ENCODE results near the gene TBCCD1.
"Not testable (repeated sequence)": the region's sequence is repeated elsewhere in the genome, so short reads cannot be mapped to it uniquely, and the experiment has no call there.

The TBCCD1 gene

DNA sequence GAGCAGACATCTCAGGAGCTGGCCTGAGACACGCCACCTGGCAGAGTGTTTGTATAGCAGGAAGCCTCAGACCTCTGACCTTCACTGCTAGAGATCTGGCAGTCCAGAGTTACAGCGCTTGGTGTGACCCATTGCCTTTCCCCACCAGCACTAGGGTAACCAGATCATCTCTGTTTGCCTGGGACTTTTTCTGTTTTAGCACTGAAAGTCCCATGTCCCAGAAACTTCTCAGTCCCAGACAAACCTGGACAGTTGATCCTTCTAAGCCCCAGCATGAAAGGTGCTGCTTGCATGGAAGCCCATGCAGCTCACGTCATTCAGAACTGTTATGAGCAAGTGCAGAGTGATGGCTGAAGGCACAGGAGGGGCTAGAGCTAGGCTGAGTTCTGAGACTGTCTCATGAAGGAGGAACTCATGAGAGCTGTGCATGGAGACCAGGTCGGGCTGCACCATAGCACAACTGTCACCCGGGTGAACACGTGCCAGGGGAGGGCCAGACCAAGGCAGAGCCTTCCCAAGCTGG lies 27.5 kb upstream of the TBCCD1 start:
- DNase-seq, result no peak

- DNase-seq, result no peak
These were observed 26.7 kb upstream of the TBCCD1 start for GRCh38 chr3:186593862-186594261.

DNA sequence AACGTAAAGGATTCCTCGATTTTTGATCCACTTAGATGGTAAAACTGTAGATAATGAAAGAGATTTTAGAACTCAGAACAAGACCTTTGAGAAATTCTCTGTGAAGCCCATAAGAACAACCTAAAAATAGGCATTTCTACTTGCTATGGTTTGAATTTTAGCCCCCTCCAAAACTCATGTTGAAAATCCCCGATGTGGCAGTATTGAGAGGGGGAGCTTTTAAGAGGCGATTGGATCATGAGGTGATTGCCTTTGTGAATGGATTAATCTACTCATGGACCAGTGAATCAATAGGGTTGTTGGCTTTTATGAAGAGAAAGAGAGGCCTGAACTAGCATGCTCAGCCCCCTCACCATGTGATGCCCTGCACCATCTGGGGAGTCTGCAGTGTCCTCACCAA lies 25.5 kb upstream of the TBCCD1 start:
- DNase-seq, result no peak

GRCh38 chr3:186590580-186591295 lies 23.6 kb upstream of the TBCCD1 start:
- DNase-seq, result no peak

GRCh38 chr3:186589856-186590579 lies 22.9 kb upstream of the TBCCD1 start:
- DNase-seq, result no peak

DNA sequence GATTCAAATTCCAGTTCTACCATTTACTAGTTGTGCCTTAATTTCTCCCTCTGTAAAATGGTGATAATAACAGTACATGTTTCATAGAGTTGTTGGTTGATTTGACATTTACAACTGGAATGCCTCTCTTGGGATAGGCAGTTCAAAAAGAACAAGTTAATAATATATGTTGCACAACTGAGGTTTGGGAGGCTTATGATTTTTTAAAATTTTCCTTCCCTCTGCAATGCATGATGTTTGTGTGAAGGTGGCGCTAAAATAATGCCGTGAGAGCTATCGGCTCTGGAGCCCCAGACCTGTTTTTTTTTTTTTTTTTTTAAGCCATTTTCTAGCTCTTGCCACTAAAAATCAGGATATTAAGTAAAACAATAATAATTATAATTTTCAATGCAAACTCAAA lies 22.0 kb upstream of the TBCCD1 start:
- DNase-seq, result no peak

- no peak for DNase-seq
These were observed 21.5 kb upstream of the TBCCD1 start for GRCh38 chr3:186588632-186589031.

DNA sequence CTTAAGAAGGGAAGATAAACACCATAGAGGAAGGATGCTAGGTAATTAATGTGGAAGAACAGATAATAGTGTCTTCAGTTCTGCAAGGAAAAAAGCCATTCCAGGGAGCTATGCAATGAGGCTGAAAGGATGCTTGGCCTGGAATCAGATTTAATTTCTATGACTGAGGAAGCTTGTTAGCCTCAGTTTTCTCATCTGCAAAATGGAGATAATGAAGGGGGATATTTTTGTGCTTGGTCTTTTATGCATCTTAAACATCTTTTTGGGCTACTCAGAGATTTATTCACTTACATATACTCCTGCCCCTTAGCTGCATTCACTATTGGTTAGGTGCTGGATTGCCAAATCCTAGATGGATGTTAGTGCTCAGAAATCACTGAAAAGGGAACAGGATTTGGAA lies 20.0 kb upstream of the TBCCD1 start:
- DNase-seq, result no peak

GRCh38 chr3:186586245-186586644 lies 19.1 kb upstream of the TBCCD1 start:
- not testable (repeated sequence) for DNase-seq

- no peak for DNase-seq
These were observed 16.7 kb upstream of the TBCCD1 start for GRCh38 chr3:186583831-186584230.

DNA sequence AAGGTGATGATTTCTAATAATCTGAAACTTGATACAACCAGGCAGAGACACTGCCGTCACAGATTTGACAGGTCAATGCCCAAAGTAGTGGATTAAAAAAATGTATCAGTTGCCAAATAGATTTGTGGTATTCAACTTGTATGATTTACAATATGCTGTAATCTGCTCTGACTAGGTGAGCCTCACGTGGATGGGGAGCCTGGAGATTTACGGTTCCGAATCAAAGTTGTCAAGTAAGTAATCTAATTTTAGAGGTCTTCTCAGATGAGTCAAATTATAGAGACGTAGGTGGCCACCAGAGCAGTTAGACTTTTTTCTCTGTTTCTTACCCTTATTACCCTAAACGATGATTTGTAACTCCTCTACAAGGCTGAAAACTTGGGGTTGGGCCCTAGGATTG lies 15.4 kb upstream of the TBCCD1 start:
- no peak for DNase-seq

GRCh38 chr3:186580785-186581184 lies 13.6 kb upstream of the TBCCD1 start:
- DNase-seq, result no peak

GRCh38 chr3:186577521-186577920 lies 10.4 kb upstream of the TBCCD1 start:
- no peak for DNase-seq

DNA sequence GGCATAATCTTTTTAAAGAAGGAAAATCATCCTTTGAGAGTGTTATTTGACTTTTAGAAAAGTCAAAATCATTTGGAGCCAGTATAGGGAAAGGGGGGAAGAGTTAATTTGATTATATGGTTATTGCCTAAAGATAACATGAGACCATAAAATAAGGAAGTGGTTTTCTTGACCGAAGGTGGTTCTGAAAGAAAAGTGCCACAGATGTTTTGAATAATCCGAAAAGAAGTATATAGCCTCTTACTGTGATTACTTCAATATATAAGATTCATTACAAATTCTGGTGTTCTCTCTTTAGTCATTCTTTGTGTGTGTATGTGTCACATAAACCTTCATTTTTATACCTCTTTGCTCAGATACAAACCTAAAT lies 4.5 kb upstream of the TBCCD1 start:
- DNase-seq, result no peak

DNA sequence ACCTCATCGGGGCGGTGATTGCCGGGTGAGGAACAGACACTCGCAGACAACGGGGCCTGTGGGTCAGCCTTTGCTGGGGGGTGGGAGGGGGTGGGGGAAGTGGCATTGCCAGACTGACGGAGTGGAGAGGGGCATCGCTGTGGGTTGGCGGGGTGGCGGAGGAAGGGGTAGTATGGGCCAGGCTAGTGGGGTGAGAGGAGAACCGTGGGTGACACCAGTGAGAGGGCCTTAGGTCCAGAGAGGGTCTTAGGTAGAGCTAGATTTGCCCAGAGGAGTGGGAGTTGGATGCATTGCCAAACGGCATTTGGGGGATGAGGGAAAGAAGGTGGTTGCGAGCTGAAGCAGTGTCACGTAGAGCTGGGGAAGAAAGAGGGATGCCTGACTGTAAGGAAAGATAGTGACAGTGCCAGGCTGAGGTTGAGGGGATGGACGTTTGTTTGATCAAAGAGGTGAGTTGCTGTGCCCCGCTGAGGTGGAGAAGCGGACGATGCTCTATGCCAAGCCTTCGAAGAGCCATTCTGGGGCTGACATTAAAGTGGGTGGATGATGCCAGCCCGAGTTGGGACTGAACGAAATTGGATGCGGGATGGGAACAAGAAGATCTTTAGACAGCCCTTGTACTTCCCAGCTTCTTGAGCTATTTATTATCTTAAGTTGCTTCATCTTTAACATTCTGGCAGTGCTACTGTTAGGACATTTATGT lies 4.0 kb upstream of the TBCCD1 start:
- DNase-seq, result no peak

- DNase-seq, result peak; percentile 92
These were observed 3.2 kb upstream of the TBCCD1 start, which contains the start of gene DNAJB11 for GRCh38 chr3:186570096-186570940. Gene DNAJB11, plus strand, starts transcription at chr3:186570720. Its CDS starts 178 bp downstream, at chr3:186570898.

DNA sequence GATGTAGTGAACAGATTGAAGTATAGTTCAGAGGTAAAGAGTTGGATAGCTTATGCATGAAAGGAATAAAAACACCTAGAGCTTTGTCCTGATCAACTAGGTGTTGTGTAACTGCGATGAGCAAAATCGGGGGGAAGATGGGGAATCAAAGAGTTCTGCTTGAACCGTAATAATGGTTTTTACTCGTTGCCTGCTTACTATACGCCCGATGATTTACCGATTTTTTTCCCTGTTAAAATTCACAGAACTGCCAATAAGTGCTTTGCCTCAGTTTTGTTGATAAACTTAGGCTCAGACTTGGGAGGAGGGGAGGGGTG lies 2.6 kb upstream of the TBCCD1 start:
- no peak for DNase-seq

DNA sequence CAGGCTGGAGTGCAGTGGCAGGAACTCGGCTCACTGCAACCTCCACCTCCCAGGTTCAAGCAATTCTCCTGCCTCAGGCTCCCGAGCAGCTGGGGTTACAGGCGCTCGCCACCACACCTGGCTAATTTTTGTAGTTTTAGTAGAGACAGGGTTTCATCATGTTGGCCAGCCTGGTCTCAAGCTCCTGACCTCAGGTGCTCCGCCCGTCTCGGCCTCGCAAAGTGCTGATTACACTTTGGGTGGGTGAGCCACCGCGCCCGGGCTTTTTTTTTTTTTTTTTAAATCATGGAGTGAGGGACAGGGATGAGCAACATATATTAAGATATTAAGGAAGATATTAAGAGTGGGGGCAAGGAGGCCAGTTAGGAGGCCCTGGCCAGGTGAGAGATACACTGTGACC lies 2.2 kb upstream of the TBCCD1 start:
- not testable (repeated sequence) for DNase-seq

- DNase-seq, result no peak
These were observed 417 bp downstream of the TBCCD1 start for GRCh38 chr3:186566772-186567071.

- DNase-seq, result no peak
These were observed 2.6 kb downstream of the TBCCD1 start for GRCh38 chr3:186564586-186564985.

DNA sequence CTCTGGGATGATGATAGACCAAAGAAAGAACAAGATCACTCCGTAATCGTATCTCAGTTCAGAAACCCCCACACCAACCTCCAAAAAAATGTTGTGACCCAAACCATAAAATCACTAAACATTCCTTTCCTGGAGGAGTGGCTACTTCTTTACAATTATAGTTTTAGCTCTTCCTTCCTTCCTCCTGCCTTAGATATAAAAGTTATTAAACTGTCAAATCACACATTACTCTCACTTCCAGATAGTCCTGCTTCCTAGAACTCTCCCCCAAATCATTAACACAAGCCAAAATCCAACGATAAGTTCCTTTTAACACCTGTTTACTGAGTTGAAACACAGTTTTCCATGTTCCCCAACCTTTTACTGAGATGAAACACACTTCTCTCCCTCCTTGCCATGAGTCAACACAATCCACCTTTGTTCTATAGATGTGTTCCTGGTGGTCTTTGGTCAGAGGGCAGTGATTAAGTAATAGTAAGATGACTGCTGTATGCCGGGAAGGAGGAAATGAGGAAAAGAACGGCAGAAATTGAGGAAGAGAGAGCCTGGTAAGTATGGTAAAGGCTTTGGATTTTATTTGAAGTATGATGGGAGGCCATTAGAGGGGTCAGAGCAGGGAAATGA lies 14.6 kb downstream of the TBCCD1 start:
- no peak for DNase-seq

DNA sequence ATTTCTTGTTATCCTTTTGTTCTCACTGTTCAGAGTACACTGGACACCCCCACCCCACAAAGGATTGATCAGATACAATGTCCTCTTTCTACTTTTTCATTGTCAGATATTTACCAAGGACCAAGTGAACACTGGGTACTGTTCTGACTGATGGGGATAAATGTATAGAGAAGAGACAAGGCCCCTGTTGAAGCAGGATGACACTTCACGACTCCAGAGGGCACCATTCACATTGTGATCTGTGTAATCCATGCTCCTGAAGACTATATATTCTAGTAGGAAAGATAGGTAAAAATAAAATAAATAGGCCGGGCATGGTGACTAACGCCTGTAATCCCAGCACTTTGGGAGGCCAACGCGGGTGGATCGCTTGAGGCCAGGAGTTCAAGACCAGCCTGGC lies 15.8 kb downstream of the TBCCD1 start:
- no peak for DNase-seq

GRCh38 chr3:186549497-186549896 lies 17.6 kb downstream of the TBCCD1 start:
- no peak for DNase-seq

Data from activated CD4-positive, CD25-positive, alpha-beta regulatory T cell treated with anti-CD3 and anti-CD28 coated beads, Interleukin-2, amount 50 U/mL, for 72 hours (primary cell).